Non-pigmented ciliary epithelial cell (primary cell): ENCODE results near the gene SETD1B.
"Not testable (repeated sequence)": the region's sequence is repeated elsewhere in the genome, so short reads cannot be mapped to it uniquely, and the experiment has no call there.

Experiments
- DNase-seq: peaks from one replicate; pipeline ENCODE4 v3.0.0-alpha.2; 2010; ENCODE audit warnings: low read depth

SETD1B gene

DNA sequence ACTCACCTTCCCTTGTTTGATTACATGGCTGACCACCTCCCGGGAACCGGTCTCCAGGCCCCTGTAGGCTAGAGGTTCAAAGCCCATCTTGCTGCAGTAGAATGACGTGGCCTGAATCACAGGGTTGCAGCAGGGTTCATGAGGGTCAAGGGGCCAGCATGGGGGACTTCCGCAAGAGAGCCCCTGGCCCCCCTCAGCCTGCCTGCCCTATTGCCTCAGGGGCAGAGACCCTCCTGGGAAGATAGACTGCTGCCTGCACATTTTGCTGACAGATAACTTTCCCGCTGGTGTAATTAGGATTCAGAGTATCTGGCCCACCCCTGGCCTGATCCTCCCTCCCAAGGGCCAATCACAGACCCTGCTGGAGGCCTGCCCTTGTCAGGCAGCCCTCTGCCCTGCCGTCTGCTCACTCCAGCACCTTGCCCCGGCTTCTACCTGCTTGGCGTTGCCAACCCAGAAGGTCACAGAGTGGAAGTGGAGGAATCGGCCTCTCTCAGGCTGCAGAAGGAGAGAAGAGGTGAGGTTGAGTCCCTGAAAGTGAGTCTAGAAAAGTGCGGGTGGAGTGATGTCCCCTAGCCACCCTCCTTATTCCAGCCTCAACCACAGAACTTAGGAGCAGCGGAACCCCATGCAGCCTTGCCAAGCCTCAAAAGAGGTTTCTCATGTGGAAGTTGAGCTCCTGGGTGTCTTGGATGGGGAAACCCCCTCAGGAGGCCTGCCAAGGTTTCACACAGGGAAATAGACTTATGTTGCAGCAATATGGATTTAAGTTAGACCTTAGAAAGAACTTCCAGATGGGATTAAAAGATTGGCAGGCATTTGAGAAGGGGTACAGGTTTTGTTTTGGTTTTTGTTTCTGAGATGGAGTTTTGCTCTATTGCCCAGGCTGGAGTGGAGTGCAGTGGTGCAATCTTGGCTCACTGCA, 53.8 kb downstream of the SETD1B start:
- no peak for DNase-seq

- DNase-seq, result no peak
Observed at GRCh38 chr12:121858318-121858661, 54.5 kb downstream of the SETD1B start.

- peak; percentile 38 for DNase-seq
Observed at GRCh38 chr12:121858662-121859572, 55.1 kb downstream of the SETD1B start, which contains the start of gene HPD. Gene HPD (minus strand): TSS chr12:121858859. CDS start chr12:121858823, 36 bp downstream.

- DNase-seq, result no peak
Observed at GRCh38 chr12:121860257-121860656, 56.4 kb downstream of the SETD1B start.

- DNase-seq, result not testable (repeated sequence)
Observed at GRCh38 chr12:121860699-121861098, 56.9 kb downstream of the SETD1B start.

DNA sequence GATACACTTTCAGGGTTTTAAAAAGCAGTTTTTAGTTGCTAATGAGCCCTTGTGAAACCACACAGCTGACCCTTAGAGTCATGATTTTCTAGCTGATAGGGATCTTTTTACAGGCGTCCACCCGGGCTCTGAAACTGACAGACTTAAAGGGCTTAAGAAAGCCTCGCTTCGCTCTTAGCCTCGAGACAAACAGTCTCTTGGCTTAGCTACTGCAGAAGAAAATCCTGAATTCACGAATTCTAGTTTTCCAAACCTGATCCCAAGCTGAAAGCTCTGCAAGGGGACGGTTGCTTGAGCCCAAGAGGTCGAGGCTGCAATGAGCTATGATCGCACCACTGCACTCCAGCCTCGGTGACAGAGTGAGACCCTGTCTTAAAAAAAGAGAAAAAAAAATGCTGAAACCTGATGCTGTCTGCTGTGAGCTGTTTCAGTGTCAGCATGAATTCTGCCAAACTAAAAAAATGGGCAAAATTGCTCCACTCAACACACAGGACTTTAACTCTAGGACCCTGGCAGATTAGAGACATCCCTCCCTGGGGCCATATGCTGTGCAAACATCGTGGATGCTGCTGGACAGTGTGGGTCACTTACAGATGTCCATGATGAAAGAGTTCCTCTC, 57.9 kb downstream of the SETD1B start:
- DNase-seq, result no peak

DNA sequence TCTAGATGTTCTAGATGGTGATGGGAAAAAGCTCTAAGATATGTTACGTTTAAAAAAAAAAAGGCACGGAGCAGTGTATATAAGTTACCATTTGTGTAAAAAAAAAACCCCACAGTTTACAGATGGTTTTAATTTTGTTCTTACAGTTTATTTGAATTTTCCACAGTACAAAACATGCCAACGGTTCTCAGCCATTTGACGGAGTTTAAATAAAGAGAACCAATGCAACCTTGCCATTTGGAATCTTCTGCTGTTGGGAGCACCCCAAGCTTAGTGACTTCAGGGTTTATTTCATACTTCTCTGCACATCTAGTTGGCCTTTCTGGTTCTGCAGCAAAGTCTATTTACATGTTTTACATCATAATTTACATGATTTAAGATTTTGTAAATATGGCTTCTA, 62.5 kb downstream of the SETD1B start:
- no peak for DNase-seq

DNA sequence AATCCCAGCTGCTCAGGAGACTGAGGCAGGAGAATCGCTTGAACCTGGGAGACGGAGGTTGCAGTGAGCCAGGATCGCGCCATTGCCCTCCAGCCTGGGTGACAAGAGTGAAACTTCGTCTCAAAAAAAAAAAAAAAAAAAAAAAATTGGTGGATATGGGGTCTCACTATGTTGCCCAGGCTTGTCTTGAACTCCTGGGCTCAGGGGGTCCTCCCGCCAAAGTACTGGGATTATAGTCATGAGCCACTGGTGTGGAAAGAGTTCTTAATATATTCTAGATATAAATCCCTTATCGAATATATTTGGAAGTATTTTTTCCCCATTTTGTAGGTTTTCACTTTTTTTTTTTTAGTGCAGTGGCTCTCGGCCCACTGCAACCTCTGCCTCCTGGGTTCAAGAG, 65.4 kb downstream of the SETD1B start:
- not testable (repeated sequence) for DNase-seq

DNA sequence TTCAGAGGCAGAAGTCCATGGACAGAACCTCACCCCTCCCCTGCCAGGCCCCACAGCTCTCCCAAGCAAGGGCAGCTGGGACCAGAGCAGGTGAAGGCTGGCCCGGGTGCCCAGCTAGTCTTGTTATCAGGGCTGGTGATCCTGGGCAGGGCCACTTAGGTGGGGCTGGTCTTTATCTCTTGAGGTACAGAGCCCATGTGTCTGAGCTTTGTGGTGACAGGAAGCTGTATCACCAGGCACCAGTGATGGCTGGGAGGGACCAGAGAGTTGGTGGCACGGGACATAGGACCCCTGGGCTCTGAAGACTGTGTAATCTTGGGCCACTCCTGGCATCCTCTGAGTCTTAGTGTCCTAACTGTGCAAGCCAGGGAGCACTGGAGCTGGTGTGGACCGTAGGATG, 67.7 kb downstream of the SETD1B start:
- no peak for DNase-seq

GRCh38 chr12:121872546-121873215, 68.9 kb downstream of the SETD1B start:
- peak; percentile 95 for DNase-seq

- no peak for DNase-seq
Observed at GRCh38 chr12:121873216-121873569, 69.4 kb downstream of the SETD1B start.

DNA sequence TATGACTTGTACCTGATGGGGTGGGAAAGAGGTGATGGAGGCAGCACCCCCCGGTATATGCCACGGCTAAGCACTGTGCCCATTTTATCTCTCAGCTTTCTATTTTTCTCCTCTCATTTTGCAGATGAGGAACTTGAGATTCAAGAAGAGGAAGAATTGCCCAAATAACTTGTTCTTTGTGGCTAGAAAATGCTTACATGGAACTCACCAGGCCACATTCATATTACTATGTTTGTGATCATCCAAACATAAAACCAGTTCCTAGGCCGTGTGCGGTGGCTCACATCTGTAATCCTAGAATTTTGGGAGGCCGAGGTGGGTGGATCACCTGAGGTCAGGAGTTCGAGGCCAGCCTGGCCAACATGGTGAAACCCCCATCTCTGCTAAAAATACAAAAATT, 70.3 kb downstream of the SETD1B start:
- DNase-seq, result no peak

DNA sequence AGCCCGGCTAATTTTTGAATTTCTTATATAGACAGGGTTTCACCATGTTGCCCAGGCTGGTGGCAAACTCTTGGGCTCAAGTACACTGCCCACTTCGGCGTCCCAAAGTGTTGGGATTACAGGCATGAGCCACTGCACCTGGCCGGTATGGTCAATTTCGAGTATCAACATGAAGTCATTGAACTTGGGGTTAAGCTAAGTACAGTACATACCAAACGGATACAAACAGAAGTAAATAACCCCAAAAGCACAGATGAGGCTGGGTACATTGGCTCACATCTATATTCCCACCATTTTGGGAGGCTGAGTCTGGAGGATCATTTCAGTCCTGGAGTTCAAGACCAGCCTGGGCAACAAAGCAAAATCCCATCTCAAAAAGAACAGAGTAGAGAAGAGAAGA, 71.8 kb downstream of the SETD1B start:
- no peak for DNase-seq

DNA sequence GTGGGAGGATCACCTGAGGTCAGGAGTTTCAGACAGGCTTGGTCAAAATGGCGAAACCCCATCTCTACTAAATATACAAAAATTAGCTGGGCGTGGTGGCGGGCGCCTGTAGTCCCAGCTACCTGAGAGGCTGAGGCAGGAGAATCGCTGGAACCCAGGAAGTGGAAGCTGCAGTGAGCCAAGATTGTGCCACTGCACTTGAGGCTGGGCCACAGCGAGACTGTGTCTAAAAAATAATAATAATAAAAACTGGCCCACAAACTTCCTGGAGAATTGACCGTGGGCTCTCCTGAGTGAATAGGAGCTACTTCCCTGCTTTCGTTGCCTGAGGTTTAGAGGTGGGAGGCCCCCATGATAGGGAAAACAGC, 72.3 kb downstream of the SETD1B start:
- not testable (repeated sequence) for DNase-seq
